HEK293T (cell line): ENCODE data around the gene FRS2.

ENCODE experiments used
- CTCF ChIA-PET: fragments of 350-600 bp; formaldehyde crosslinking; extraction: SDS; loops from one replicate; lab custom pipeline; 2021; ENCODE audit warnings: antibody characterized with exemption, inconsistent platforms; lab: Yijun Ruan, JAX
- POLR2A ChIA-PET: fragments of 350-600 bp; formaldehyde crosslinking; extraction: SDS; loops from one replicate; lab custom pipeline; 2020; ENCODE audit warnings: antibody characterized with exemption, inconsistent platforms; lab: Yijun Ruan, JAX
- DNase-seq: peaks from one replicate; pipeline ENCODE4 v3.0.0; 2012; ENCODE audit warnings: mixed read lengths; ENCODE audit errors: extremely low spot score
- ARNT ChIP-seq: fragments of 450-650 bp; IDR thresholded peaks from 2 replicates; pipeline ENCODE4 v1.6.1; 2017; ENCODE audit warnings: mild to moderate bottlenecking
- BHLHE40 ChIP-seq: fragments of 450-650 bp; IDR thresholded peaks from 2 replicates; pipeline ENCODE4 v1.6.1; 2016; ENCODE audit warnings: mild to moderate bottlenecking, moderate library complexity, borderline replicate concordance
- CTBP1 ChIP-seq: fragments of 450-650 bp; IDR thresholded peaks from 2 replicates; pipeline ENCODE4 v1.6.1; 2016; ENCODE audit warnings: borderline replicate concordance
- ELF4 ChIP-seq: fragments of 450-650 bp; IDR thresholded peaks from 2 replicates; pipeline ENCODE4 v1.6.1; 2017; ENCODE audit warnings: antibody characterized with exemption
- FOXA1 ChIP-seq: fragments of 450-650 bp; IDR thresholded peaks from 2 replicates; pipeline ENCODE4 v1.6.1; 2016; ENCODE audit warnings: mild to moderate bottlenecking
- FOXK2 ChIP-seq: fragments of 450-650 bp; IDR thresholded peaks from 2 replicates; pipeline ENCODE4 v1.6.1; 2016; ENCODE audit warnings: mild to moderate bottlenecking
- FOXM1 ChIP-seq: fragments of 450-650 bp; IDR thresholded peaks from 2 replicates; pipeline ENCODE4 v1.6.1; 2017; ENCODE audit warnings: mild to moderate bottlenecking, borderline replicate concordance
- HDGF ChIP-seq: fragments of 450-650 bp; IDR thresholded peaks from 2 replicates; pipeline ENCODE4 v1.6.1; 2017; ENCODE audit warnings: antibody characterized with exemption, borderline replicate concordance
- L3MBTL2 ChIP-seq: fragments of 450-650 bp; conservative IDR thresholded peaks from 2 replicates; pipeline ENCODE4 v1.6.1; 2016; ENCODE audit warnings: mild to moderate bottlenecking
- LEF1 ChIP-seq: fragments of 450-650 bp; IDR thresholded peaks from 2 replicates; pipeline ENCODE4 v1.6.1; 2017; ENCODE audit warnings: mild to moderate bottlenecking, borderline replicate concordance
- NFRKB ChIP-seq: fragments of 450-650 bp; IDR thresholded peaks from 2 replicates; pipeline ENCODE4 v1.6.1; 2016; ENCODE audit warnings: mild to moderate bottlenecking, moderate library complexity
- PKNOX1 ChIP-seq: fragments of 450-650 bp; IDR thresholded peaks from 2 replicates; pipeline ENCODE4 v1.6.1; 2016
- SP1 ChIP-seq: fragments of 450-650 bp; IDR thresholded peaks from 2 replicates; pipeline ENCODE4 v1.6.1; 2017
- SUZ12 ChIP-seq: fragments of 450-650 bp; IDR thresholded peaks from 2 replicates; pipeline ENCODE4 v1.6.1; 2016; ENCODE audit warnings: mild to moderate bottlenecking
- TARDBP ChIP-seq: fragments of 450-650 bp; IDR thresholded peaks from 2 replicates; pipeline ENCODE4 v1.6.1; 2016
- ZNF384 ChIP-seq: fragments of 450-650 bp; IDR thresholded peaks from 2 replicates; pipeline ENCODE4 v1.6.1; 2016

FRS2 gene

GRCh38 chr12:69519871-69520270, 49.7 kb downstream of the FRS2 start:
- TF ChIP-seq PKNOX1 = no peak
- no peak for TF ChIP-seq NFRKB
- no peak for TF ChIP-seq LEF1
- no peak for TF ChIP-seq TARDBP
- no peak for TF ChIP-seq FOXK2
- ChIA-PET POLR2A (no interaction called here), CTCF (no interaction called here)
- no peak for DNase-seq

- CTCF ChIA-PET = no interaction called here
Measured at GRCh38 chr12:69523433-69524330, 53.5 kb downstream of the FRS2 start.

GRCh38 chr12:69524331-69524630, 54.1 kb downstream of the FRS2 start:
- TF ChIP-seq NFRKB (no peak), L3MBTL2 (no peak)
- CTCF ChIA-PET = no interaction called here
- POLR2A ChIA-PET = no interaction called here
- DNase-seq = no peak

More at GRCh38 chr12:69523433-69524330, 53.5 kb downstream of the FRS2 start:
- TF ChIP-seq ARNT (no peak), ZNF384 (no peak), ELF4 (no peak), FOXA1 (no peak)
- POLR2A ChIA-PET = no interaction called here
- DNase-seq = no peak

GRCh38 chr12:69524755-69525469, 54.7 kb downstream of the FRS2 start:
- DNase-seq = no peak
- no peak for TF ChIP-seq PKNOX1
- no peak for TF ChIP-seq SUZ12
- TF ChIP-seq BHLHE40 = no peak
- TF ChIP-seq CTBP1 = no peak
- TF ChIP-seq L3MBTL2 = no peak
- TF ChIP-seq HDGF = no peak
- TF ChIP-seq ELF4 = no peak
- no peak for TF ChIP-seq FOXM1
- no peak for TF ChIP-seq ZNF384
- no peak for TF ChIP-seq TARDBP
- no peak for TF ChIP-seq FOXA1
- no peak for TF ChIP-seq SP1
- POLR2A ChIA-PET = no interaction called here
- CTCF ChIA-PET = no interaction called here

GRCh38 chr12:69527506-69528272, 57.5 kb downstream of the FRS2 start:
- DNase-seq = no peak
- ChIA-PET POLR2A (no interaction called here), CTCF (no interaction called here)
- no peak for TF ChIP-seq HDGF
- no peak for TF ChIP-seq ELF4
- TF ChIP-seq CTBP1 = no peak

- no peak for TF ChIP-seq ZNF384
- TF ChIP-seq BHLHE40 = no peak
- no peak for TF ChIP-seq HDGF
- TF ChIP-seq FOXM1 = no peak
- TF ChIP-seq NFRKB = no peak
- no peak for TF ChIP-seq SUZ12
- no peak for TF ChIP-seq FOXA1
- no peak for TF ChIP-seq TARDBP
- no peak for TF ChIP-seq ARNT
- no peak for TF ChIP-seq PKNOX1
- no peak for TF ChIP-seq LEF1
- no peak for TF ChIP-seq CTBP1
- TF ChIP-seq ELF4 = no peak
- no peak for DNase-seq
- POLR2A ChIA-PET = no interaction called here
- CTCF ChIA-PET = interaction anchor here (0.6 kb wide), 1 partner anchor 70 kb away, joined by 4 read pairs; no protein-coding TSS in a partner anchor
Measured at GRCh38 chr12:69529021-69529420, 58.8 kb downstream of the FRS2 start.
